Measurements from ENCODE around the gene EXTL2.
"Not testable (repeated sequence)": the region's sequence is repeated elsewhere in the genome, so short reads cannot be mapped to it uniquely, and the experiment has no call there.

EXTL2 gene

GRCh38 chr1:100902365-100902764, 7.7 kb upstream of the EXTL2 start:
- DNase-seq (ENCODE audit: low read depth), result peak; percentile 8

GRCh38 chr1:100896481-100896982, 1.9 kb upstream of the EXTL2 start:
- peak; percentile 78 for DNase-seq (ENCODE audit: low read depth)

- DNase-seq (ENCODE audit: low read depth), result peak; percentile 91
Measured at GRCh38 chr1:100895540-100896480, 1.2 kb upstream of the EXTL2 start, which contains the start of gene SLC30A7. Gene SLC30A7 (plus strand): TSS chr1:100896090. CDS start chr1:100896263, 173 bp downstream.

- DNase-seq (ENCODE audit: low read depth), result no peak
Measured at GRCh38 chr1:100893718-100894117, 924 bp downstream of the EXTL2 start.

GRCh38 chr1:100892554-100892953, 2.1 kb downstream of the EXTL2 start:
- no peak for DNase-seq (ENCODE audit: low read depth)

- no peak for DNase-seq (ENCODE audit: low read depth)
Measured at GRCh38 chr1:100891380-100891779, 3.3 kb downstream of the EXTL2 start.

GRCh38 chr1:100889869-100890482, 4.7 kb downstream of the EXTL2 start:
- not testable (repeated sequence) for DNase-seq (ENCODE audit: low read depth)

GRCh38 chr1:100889007-100889406, 5.6 kb downstream of the EXTL2 start:
- not testable (repeated sequence) for DNase-seq (ENCODE audit: low read depth)

- DNase-seq (ENCODE audit: low read depth), result peak; percentile 82
Measured at GRCh38 chr1:100883963-100884362, 10.7 kb downstream of the EXTL2 start.

- no peak for DNase-seq (ENCODE audit: low read depth)
Measured at GRCh38 chr1:100882698-100883097, 11.9 kb downstream of the EXTL2 start.

GRCh38 chr1:100881687-100882086, 13.0 kb downstream of the EXTL2 start:
- DNase-seq (ENCODE audit: low read depth), result no peak

- peak; percentile 49 for DNase-seq (ENCODE audit: low read depth)
Measured at GRCh38 chr1:100879422-100879821, 15.2 kb downstream of the EXTL2 start.

- DNase-seq (ENCODE audit: low read depth), result no peak
Measured at GRCh38 chr1:100876291-100876690, 18.4 kb downstream of the EXTL2 start.

- DNase-seq (ENCODE audit: low read depth), result no peak
Measured at GRCh38 chr1:100875228-100875627, 19.4 kb downstream of the EXTL2 start.

- DNase-seq (ENCODE audit: low read depth), result no peak
Measured at GRCh38 chr1:100874433-100874832, 20.2 kb downstream of the EXTL2 start.

- no peak for DNase-seq (ENCODE audit: low read depth)
Measured at GRCh38 chr1:100869996-100870395, 24.6 kb downstream of the EXTL2 start.

- peak; percentile 71 for DNase-seq (ENCODE audit: low read depth)
Measured at GRCh38 chr1:100868364-100868995, 26.2 kb downstream of the EXTL2 start.

GRCh38 chr1:100866901-100867206, 27.8 kb downstream of the EXTL2 start:
- no peak for DNase-seq (ENCODE audit: low read depth)

GRCh38 chr1:100866041-100866900, 28.4 kb downstream of the EXTL2 start:
- peak; percentile 67 for DNase-seq (ENCODE audit: low read depth)

- peak; percentile 90 for DNase-seq (ENCODE audit: low read depth)
Measured at GRCh38 chr1:100862591-100862990, 32.1 kb downstream of the EXTL2 start.

GRCh38 chr1:100861379-100861778, 33.3 kb downstream of the EXTL2 start:
- peak; percentile 96 for DNase-seq (ENCODE audit: low read depth)
